Measurements from ENCODE around the gene SLC37A1. TPM values are rescaled to one million over a fixed set of nuclear protein-coding genes. Genes with fewer than 3 reads are reported as not detected.

SLC37A1 gene
- total RNA-seq, 2 donors from 2014 or later: 2.0 to 5.0 TPM

- TF ChIP-seq CTCF (IDR thresholded peaks at IDR 0.05): no peak
- H3K4me3 ChIP-seq: peak within 1 kb of the TSS; percentile 54 to 67
- no peaks in the 10 kb centered on the region for H3K27me3 ChIP-seq
- peaks cover 0 to 12% of the 10 kb centered on the region in 2 donors for H3K4me1 ChIP-seq
- no peaks in the 10 kb centered on the region for H3K36me3 ChIP-seq
- H3K9me3 ChIP-seq: no peaks in the 10 kb centered on the region
- DNase-seq (ENCODE audit: low spot score): peak; percentile 100
- H3K27ac ChIP-seq: peak within 1 kb of the TSS; percentile 73 to 84
These were observed 17.4 kb upstream of the SLC37A1 start, which contains the start of gene RSPH1 for GRCh38 chr21:42496120-42496838. RSPH1 (minus strand) TSS chr21:42496224; CDS start chr21:42496186, 38 bp downstream.

- Histone ChIP-seq H3K9me3 (no peaks in the 10 kb centered on the region), H3K27ac (peak overlapping the region; percentile 73 to 84), H3K4me3 (peak overlapping the region; percentile 54 to 67), H3K4me1 (peaks cover 0 to 12% of the 10 kb centered on the region in 2 donors), H3K36me3 (no peaks in the 10 kb centered on the region), H3K27me3 (no peaks in the 10 kb centered on the region)
- no peak for DNase-seq (ENCODE audit: low spot score)
- TF ChIP-seq CTCF (IDR thresholded peaks at IDR 0.05): no peak
These were observed 16.8 kb upstream of the SLC37A1 start for GRCh38 chr21:42496839-42497202.

GRCh38 chr21:42498012-42498411, 15.6 kb upstream of the SLC37A1 start:
- peaks cover 0 to 12% of the 10 kb centered on the region in 2 donors for H3K4me1 ChIP-seq
- H3K27ac ChIP-seq: no peak overlapping the region
- H3K27me3 ChIP-seq: no peaks in the 10 kb centered on the region
- no peak for TF ChIP-seq CTCF (IDR thresholded peaks at IDR 0.05)
- no peaks in the 10 kb centered on the region for H3K9me3 ChIP-seq
- no peak overlapping the region for H3K4me3 ChIP-seq
- no peak for DNase-seq (ENCODE audit: low spot score)
- H3K36me3 ChIP-seq: no peaks in the 10 kb centered on the region

GRCh38 chr21:42499444-42500112, 14.1 kb upstream of the SLC37A1 start:
- no peak for DNase-seq (ENCODE audit: low spot score)

GRCh38 chr21:42500225-42500624, 13.4 kb upstream of the SLC37A1 start:
- Histone ChIP-seq H3K4me3 (no peak overlapping the region), H3K9me3 (no peaks in the 10 kb centered on the region), H3K4me1 (peaks cover 0 to 12% of the 10 kb centered on the region in 2 donors), H3K27ac (no peak overlapping the region), H3K36me3 (no peaks in the 10 kb centered on the region), H3K27me3 (no peaks in the 10 kb centered on the region)
- no peak for DNase-seq (ENCODE audit: low spot score)
- TF ChIP-seq CTCF (IDR thresholded peaks at IDR 0.05): no peak

More at GRCh38 chr21:42499444-42500112, 14.1 kb upstream of the SLC37A1 start:
- Histone ChIP-seq H3K27me3 (no peaks in the 10 kb centered on the region), H3K9me3 (no peaks in the 10 kb centered on the region), H3K4me3 (no peak overlapping the region), H3K4me1 (peaks cover 0 to 12% of the 10 kb centered on the region in 2 donors), H3K27ac (no peak overlapping the region), H3K36me3 (no peaks in the 10 kb centered on the region)
- TF ChIP-seq CTCF (IDR thresholded peaks at IDR 0.05): no peak

All from right atrium auricular region (tissue), 2 donors.